CD4-positive, alpha-beta T cell treated with Interleukin-21 for 1 hour (primary cell): Measurements from ENCODE around the gene PLEKHD1.
"Not testable (repeated sequence)": the region's sequence is repeated elsewhere in the genome, so short reads cannot be mapped to it uniquely, and the experiment has no call there.

Source experiments
- DNase-seq: peaks from one replicate; pipeline ENCODE4 v3.0.0-alpha.2; 2020

PLEKHD1 gene

GRCh38 chr14:69484444-69485314 lies at the start of gene PLEKHD1:
Gene PLEKHD1 (plus strand): TSS chr14:69484728. CDS start chr14:69484966, 238 bp downstream.
- DNase-seq = no peak

- DNase-seq = no peak
Observed at GRCh38 chr14:69439521-69440270, 44.8 kb upstream of the PLEKHD1 start.

- no peak for DNase-seq
Observed at GRCh38 chr14:69441948-69442347, 42.6 kb upstream of the PLEKHD1 start.

GRCh38 chr14:69443296-69443805 lies 41.2 kb upstream of the PLEKHD1 start:
- no peak for DNase-seq

GRCh38 chr14:69449216-69449615 lies 35.3 kb upstream of the PLEKHD1 start:
- DNase-seq = no peak

GRCh38 chr14:69451941-69452340 lies 32.6 kb upstream of the PLEKHD1 start:
- no peak for DNase-seq

- no peak for DNase-seq
Observed at GRCh38 chr14:69458350-69458749, 26.2 kb upstream of the PLEKHD1 start.

GRCh38 chr14:69459122-69459521 lies 25.4 kb upstream of the PLEKHD1 start:
- DNase-seq = no peak

- DNase-seq = peak; percentile 64
Observed at GRCh38 chr14:69460093-69460701, 24.3 kb upstream of the PLEKHD1 start.

GRCh38 chr14:69464379-69464778 lies 20.1 kb upstream of the PLEKHD1 start:
- no peak for DNase-seq

GRCh38 chr14:69464829-69465228 lies 19.7 kb upstream of the PLEKHD1 start:
- DNase-seq = no peak

- DNase-seq = no peak
Observed at GRCh38 chr14:69468949-69469348, 15.6 kb upstream of the PLEKHD1 start.

GRCh38 chr14:69471436-69471835 lies 13.1 kb upstream of the PLEKHD1 start:
- DNase-seq = no peak

GRCh38 chr14:69471916-69472315 lies 12.6 kb upstream of the PLEKHD1 start:
- no peak for DNase-seq

GRCh38 chr14:69473260-69473659 lies 11.3 kb upstream of the PLEKHD1 start:
- DNase-seq = no peak

GRCh38 chr14:69473946-69474345 lies 10.6 kb upstream of the PLEKHD1 start:
- DNase-seq = no peak

GRCh38 chr14:69475194-69475818 lies 9.2 kb upstream of the PLEKHD1 start:
- DNase-seq = no peak

- DNase-seq = not testable (repeated sequence)
Observed at GRCh38 chr14:69476824-69477450, 7.6 kb upstream of the PLEKHD1 start.

- not testable (repeated sequence) for DNase-seq
Observed at GRCh38 chr14:69478055-69478454, 6.5 kb upstream of the PLEKHD1 start.

- DNase-seq = no peak
Observed at GRCh38 chr14:69479696-69480095, 4.8 kb upstream of the PLEKHD1 start.

GRCh38 chr14:69480136-69480535 lies 4.4 kb upstream of the PLEKHD1 start:
- no peak for DNase-seq

- DNase-seq = no peak
Observed at GRCh38 chr14:69481815-69482568, 2.5 kb upstream of the PLEKHD1 start.
